ENCODE measurements around the gene TIGD1. TPM values are rescaled to one million over a fixed set of nuclear protein-coding genes. Genes with fewer than 3 reads are reported as not detected.

TIGD1 gene
- total RNA-seq, 3 donors from 2014 or later = 10.5 to 11.7 (median 11.5) TPM

Other genes with a start within 250 kb of the TIGD1 start
- gene ALPP, start 171.8 kb downstream of the TIGD1 start, total RNA-seq = not detected
- gene ALPG, start 143.7 kb downstream of the TIGD1 start, total RNA-seq = not detected
- gene ALPI, start 94.4 kb downstream of the TIGD1 start, total RNA-seq = not detected
- under 1 TPM; 0.16 to 0.20 (median 0.19) TPM for gene ECEL1, start 62.7 kb downstream of the TIGD1 start, total RNA-seq
- gene PRSS56, start 30.2 kb downstream of the TIGD1 start, total RNA-seq = not detected
- gene CHRND, start 24.4 kb downstream of the TIGD1 start, total RNA-seq = not detected
- not detected for gene CHRNG, start 10.9 kb downstream of the TIGD1 start, total RNA-seq
- gene EIF4E2, start 132 bp upstream of the TIGD1 start, total RNA-seq = 10 to 100 TPM; 67.8 to 77.2 (median 76.9) TPM
- gene EFHD1, start 83.0 kb upstream of the TIGD1 start, total RNA-seq = under 1 TPM; 0.16 to 0.69 (median 0.35) TPM
- gene GIGYF2, start 146.8 kb upstream of the TIGD1 start, total RNA-seq = 10 to 100 TPM; 44.1 to 53.7 (median 47.4) TPM
- gene KCNJ13, start 226.0 kb upstream of the TIGD1 start, total RNA-seq = not detected

Data from activated T-cell treated with anti-CD3 and anti-CD28 coated beads, Interleukin-2, amount 50 U/mL, for 4 hours (primary cell).